Endothelial cell of umbilical vein (primary cell): ENCODE measurements around the gene GIMAP6. TPM values are rescaled to one million over a fixed set of nuclear protein-coding genes. Genes with fewer than 3 reads are reported as not detected.

Experiments used
- BruUV-seq: library from RNA; stranded (reverse); fragments of 400-500 nt; replicated peaks from 2 replicates; lab custom pipeline; 2021; lab: Mats Ljungman, UMichigan
- CTCF ChIA-PET: fragments of 300-600, 350-600 bp; sonication (Branson Sonifier 250); formaldehyde crosslinking; loops from one replicate; lab custom pipeline; 2021; ENCODE audit warnings: antibody characterized with exemption, inconsistent platforms; lab: Charles Lee
- POLR2A ChIA-PET: fragments of 300-600, 350-600 bp; sonication (Branson Sonifier 250); formaldehyde crosslinking; loops from one replicate; lab custom pipeline; 2021; ENCODE audit warnings: antibody characterized with exemption, inconsistent platforms; lab: Charles Lee
- DNase-seq: peaks from one replicate; pipeline ENCODE4 v3.0.0-alpha.2; 2011; ENCODE audit warnings: low read depth, low spot score
- FAIRE-seq: peaks from 2 replicates; lab custom pipeline; 2011; peaks lifted over from hg19 to GRCh38; lab: Jason Lieb, UNC
- H2AFZ ChIP-seq: 2 replicates; pipeline ENCODE4 v1.6.0; 2012; ENCODE audit warnings: low read depth, low read length, control low read depth, inconsistent platforms
- H3K27ac ChIP-seq: 2 replicates; pipeline ENCODE4 v1.5.1; 2011; ENCODE audit warnings: low read depth, mild to moderate bottlenecking, control low read depth, low read length, moderate library complexity; ENCODE audit not compliant: insufficient read depth
- H3K27me3 ChIP-seq, 2 experiments: 2 replicates each; pipeline versions ENCODE4 v1.6.0 to v1.6.1; 2011; ENCODE audit warnings: low read length in 2 of 2, mixed read lengths in 1 of 2; ENCODE audit not compliant: control insufficient read depth in 2 of 2, insufficient read depth in 2 of 2
- H3K36me3 ChIP-seq, 2 experiments: 2 replicates in 1 of 2; 3 replicates in 1 of 2; pipeline ENCODE4 v1.5.1; 2011; ENCODE audit warnings: low read length in 2 of 2, mild to moderate bottlenecking in 1 of 2, moderate library complexity in 1 of 2; ENCODE audit not compliant: control insufficient read depth in 2 of 2, insufficient read depth in 2 of 2; ENCODE audit errors: extremely low read depth in 1 of 2
- H3K4me1 ChIP-seq: 3 replicates; pipeline ENCODE4 v1.5.1; 2011; ENCODE audit warnings: mild to moderate bottlenecking, low read length; ENCODE audit not compliant: control insufficient read depth, insufficient read depth; ENCODE audit errors: extremely low read depth
- H3K4me2 ChIP-seq: 2 replicates; pipeline ENCODE4 v1.6.1; 2011; ENCODE audit warnings: low read length, control low read depth, mixed read lengths; ENCODE audit not compliant: insufficient read depth
- H3K4me3 ChIP-seq, 3 experiments: fragments of 200-600 bp in 1 of 3; sonication (generic), shearing (Covaris generic) in 1 of 3; replicated peaks in 1 of 3; 2 replicates each; pipeline ENCODE4 v1.5.1; 2011 to 2016; ENCODE audit warnings: control low read depth in 3 of 3, low read length in 3 of 3, mild to moderate bottlenecking in 2 of 3, inconsistent platforms in 1 of 3, low read depth in 1 of 3, moderate library complexity in 1 of 3; ENCODE audit not compliant: insufficient read depth in 1 of 3
- H3K79me2 ChIP-seq: 2 replicates; pipeline ENCODE4 v1.6.0; 2012; ENCODE audit warnings: low read length, inconsistent platforms; ENCODE audit not compliant: control insufficient read depth, insufficient read depth
- H3K9ac ChIP-seq: replicated peaks from 2 replicates; pipeline ENCODE3; 2011; ENCODE audit warnings: low read length, control low read depth; ENCODE audit not compliant: insufficient read depth; ENCODE audit errors: extremely low read depth
- H3K9me1 ChIP-seq: replicated peaks from 3 replicates; pipeline ENCODE4 v1.6.0; 2011; ENCODE audit warnings: mild to moderate bottlenecking, low read length; ENCODE audit not compliant: control insufficient read depth, insufficient read depth; ENCODE audit errors: extremely low read depth
- H3K9me3 ChIP-seq: replicated peaks from 2 replicates; pipeline ENCODE4 v1.5.1; 2012; ENCODE audit warnings: low read length, inconsistent platforms; ENCODE audit not compliant: control insufficient read depth, insufficient read depth
- H4K20me1 ChIP-seq: replicated peaks from 2 replicates; pipeline ENCODE3; 2011; ENCODE audit warnings: mild to moderate bottlenecking, low read length; ENCODE audit not compliant: control insufficient read depth, insufficient read depth; ENCODE audit errors: extremely low read depth
- CTCF ChIP-seq, 2 donors: IDR thresholded peaks; 1 replicate in 1 of 2; 2 replicates in 1 of 2; pipeline ENCODE4 v1.5.1; 2011; ENCODE audit warnings: low read length in 2 of 2, mild to moderate bottlenecking in 2 of 2, moderate library complexity in 2 of 2, control low read depth in 1 of 2, inconsistent platforms in 1 of 2, low read depth in 1 of 2; ENCODE audit not compliant: insufficient read depth in 1 of 2; ENCODE audit errors: extremely low read depth in 1 of 2
- EZH2 ChIP-seq: IDR thresholded peaks from 2 replicates; pipeline ENCODE4 v1.6.1; 2012; ENCODE audit warnings: borderline replicate concordance, low read depth, mild to moderate bottlenecking, moderate library complexity, low read length, inconsistent platforms; ENCODE audit not compliant: severe bottlenecking
- FOS ChIP-seq: IDR thresholded peaks from 2 replicates; pipeline ENCODE4 v1.6.1; 2011; ENCODE audit warnings: mild to moderate bottlenecking, low read length, moderate library complexity, borderline replicate concordance; ENCODE audit not compliant: insufficient read depth
- GATA2 ChIP-seq: IDR thresholded peaks from 2 replicates; pipeline ENCODE4 v1.7.0; 2011; ENCODE audit warnings: low read depth, mild to moderate bottlenecking, moderate library complexity, mixed read lengths, low read length; ENCODE audit not compliant: insufficient read length, insufficient read depth
- JUN ChIP-seq: IDR thresholded peaks from 2 replicates; pipeline ENCODE4 v1.6.1; 2011; ENCODE audit warnings: borderline replicate concordance, low read depth; ENCODE audit not compliant: insufficient read length, insufficient read depth
- MAX ChIP-seq: IDR thresholded peaks from 2 replicates; pipeline ENCODE4 v1.6.1; 2011; ENCODE audit not compliant: insufficient read depth, insufficient read length
- MYC ChIP-seq: IDR thresholded peaks from one replicate; pipeline ENCODE4 v1.6.1; 2011; ENCODE audit warnings: mild to moderate bottlenecking, low read depth, low read length
- POLR2A ChIP-seq: IDR thresholded peaks from 2 replicates; pipeline ENCODE4 v1.6.1; 2012; ENCODE audit warnings: low read depth, mild to moderate bottlenecking, control low read depth, low read length
- POLR2AphosphoS5 ChIP-seq: IDR thresholded peaks from 2 replicates; pipeline ENCODE4 v1.6.1; 2012; ENCODE audit warnings: low read depth, mild to moderate bottlenecking, control low read depth, low read length, moderate library complexity; ENCODE audit not compliant: insufficient read depth
- dilution Hi-C: fragments of 300-500 bp; cut with MboI; formaldehyde crosslinking; loops from one replicate; pipeline ENCODE4 v1.15.0; 2019; ENCODE audit warnings: low sequenced_read_pairs; ENCODE audit not compliant: extremely low pct_ligation_motif_present
- intact Hi-C: fragments of 100-400 bp; cut with micrococcal nuclease; formaldehyde crosslinking; loops from one replicate; pipeline ENCODE4 v1.10.0; 2022
- polyA plus RNA-seq, 4 experiments: library from polyadenylated mRNA; depleted of rRNA in 3 of 4; stranded (reverse) in 3 of 4; unstranded in 1 of 4; fragments of >200 nt; gene quantifications; 2 replicates each; pipeline versions ENCODE4 v1.2.1 to v1.2.3, GENCODE V29; 2011 to 2012; ENCODE audit warnings: missing spikeins in 1 of 4
- total RNA-seq: library from RNA; stranded (reverse); gene quantifications from 2 replicates; pipeline ENCODE4 v1.2.3, GENCODE V29; 2021

GIMAP6 gene
- total and polyA plus RNA-seq, 2 donors (not counting 3 experiments of a cell fraction or from before 2014, with no cell fraction given) = 65.6 to 85.0 TPM

GRCh38 chr7:150654692-150655091, 22.5 kb upstream of the GIMAP6 start:
- no peaks in the 10 kb centered on the region for H3K36me3 ChIP-seq
- DNase-seq (no peak), FAIRE-seq (peak; percentile 72)
- no peak overlapping the region for H2AFZ ChIP-seq
- dilution Hi-C loops = no loop called here
- H3K4me2 ChIP-seq = no peak overlapping the region
- intact Hi-C loops = no loop called here
- TF ChIP-seq JUN (no peak), MAX (no peak), CTCF (IDR thresholded peaks at IDR 0.05; ENCODE audit: extremely low read depth in 1 of 2, insufficient read depth in 1 of 2, low read depth in 1 of 2, low read length in 2 of 2) (no peak), FOS (no peak), POLR2AphosphoS5 (no peak), POLR2A (no peak), MYC (no peak)
- H3K27ac ChIP-seq = no peak overlapping the region
- no peaks in the 10 kb centered on the region for H3K79me2 ChIP-seq
- BruUV-seq = no TSS peak
- no peak overlapping the region for H3K9ac ChIP-seq
- no peaks in the 10 kb centered on the region for H4K20me1 ChIP-seq
- no peaks in the 10 kb centered on the region for H3K9me3 ChIP-seq
- CTCF ChIA-PET = no interaction called here
- H3K4me3 ChIP-seq = no peak overlapping the region
- H3K27me3 ChIP-seq = no peaks in the 10 kb centered on the region
- POLR2A ChIA-PET = no interaction called here
- no peaks in the 10 kb centered on the region for H3K4me1 ChIP-seq
- H3K9me1 ChIP-seq = no peaks in the 10 kb centered on the region

- Histone ChIP-seq H3K9me1 (no peaks in the 10 kb centered on the region), H4K20me1 (no peaks in the 10 kb centered on the region), H3K9ac (no peak overlapping the region), H3K4me1 (no peaks in the 10 kb centered on the region), H3K27ac (no peak overlapping the region), H3K36me3 (no peaks in the 10 kb centered on the region), H3K79me2 (no peaks in the 10 kb centered on the region), H3K4me2 (no peak overlapping the region), H3K9me3 (no peaks in the 10 kb centered on the region), H2AFZ (no peak overlapping the region), H3K27me3 (no peaks in the 10 kb centered on the region), H3K4me3 (no peak overlapping the region)
- intact Hi-C loops (no loop called here), dilution Hi-C loops (no loop called here)
- TF ChIP-seq POLR2AphosphoS5 (no peak), GATA2 (no peak), FOS (no peak), CTCF (IDR thresholded peaks at IDR 0.05; ENCODE audit: extremely low read depth in 1 of 2, insufficient read depth in 1 of 2, low read depth in 1 of 2, low read length in 2 of 2) (no peak), MYC (no peak), EZH2 (no peak), MAX (no peak)
- ChIA-PET CTCF (no interaction called here), POLR2A (no interaction called here)
- no peak for FAIRE-seq
- BruUV-seq = no TSS peak
- no peak for DNase-seq
Measured at GRCh38 chr7:150649080-150649385, 16.8 kb upstream of the GIMAP6 start.
